HepG2 (cell line): ENCODE results near the gene POU5F1. TPM values are rescaled to one million over a fixed set of nuclear protein-coding genes. Genes with fewer than 3 reads are reported as not detected.
"Not testable (repeated sequence)": the region's sequence is repeated elsewhere in the genome, so short reads cannot be mapped to it uniquely, and the experiment has no call there.

ENCODE experiments used
- AHR ChIP-seq: IDR thresholded peaks from 2 replicates; pipeline ENCODE4 v1.6.1; 2018; ENCODE audit warnings: missing genetic modification reagents, missing compliant biosample characterization
- CHD4 ChIP-seq: fragments of 200-600 bp; sonication (generic); IDR thresholded peaks from 2 replicates; pipeline ENCODE4 v1.7.0; 2017; ENCODE audit warnings: mild to moderate bottlenecking, low read length, borderline replicate concordance
- EHMT2 ChIP-seq: fragments of 200-600 bp; sonication (generic); IDR thresholded peaks from 2 replicates; pipeline ENCODE4 v1.7.0; 2017; ENCODE audit warnings: antibody characterized with exemption, low read depth, low read length, borderline replicate concordance
- ERF ChIP-seq: IDR thresholded peaks from 2 replicates; pipeline ENCODE4 v1.6.1; 2018; ENCODE audit warnings: missing biosample characterization, missing genetic modification reagents
- FOXA3 ChIP-seq: IDR thresholded peaks from 2 replicates; pipeline ENCODE4 v1.6.1; 2016; ENCODE audit warnings: missing genetic modification reagents, missing compliant biosample characterization
- GFI1 ChIP-seq: sonication (generic); formaldehyde crosslinking; IDR thresholded peaks from 2 replicates; pipeline ENCODE4 v1.5.0; 2020; ENCODE audit warnings: missing genetic modification reagents, mild to moderate bottlenecking, borderline replicate concordance
- HBP1 ChIP-seq: IDR thresholded peaks from 2 replicates; pipeline ENCODE4 v1.6.1; 2016; ENCODE audit warnings: low read depth, control low read depth
- HDAC2 ChIP-seq: sonication (generic); formaldehyde crosslinking; IDR thresholded peaks from 2 replicates; pipeline ENCODE4 v1.4.0; 2020; ENCODE audit warnings: missing genetic modification reagents
- IRF2 ChIP-seq: IDR thresholded peaks from 2 replicates; pipeline ENCODE4 v1.6.1; 2018; ENCODE audit warnings: missing genetic modification reagents, missing compliant biosample characterization
- KDM1A ChIP-seq: IDR thresholded peaks from 2 replicates; pipeline ENCODE4 v1.6.1; 2016; ENCODE audit warnings: missing compliant biosample characterization
- MEIS1 ChIP-seq: sonication (generic); formaldehyde crosslinking; IDR thresholded peaks from 2 replicates; pipeline ENCODE4 v1.9.0; 2021; ENCODE audit warnings: mild to moderate bottlenecking, missing genetic modification reagents, moderate library complexity, borderline replicate concordance
- MIER2 ChIP-seq: IDR thresholded peaks from 2 replicates; pipeline ENCODE4 v1.6.1; 2016; ENCODE audit warnings: missing biosample characterization, missing genetic modification reagents
- NONO ChIP-seq, 2 experiments: fragments of 450-650 bp in 1 of 2; sonication (generic) in 1 of 2; formaldehyde crosslinking in 1 of 2; IDR thresholded peaks in 1 of 2; conservative IDR thresholded peaks in 1 of 2; 2 replicates each; pipeline versions ENCODE4 v1.6.1 to v1.8.0; 2017 to 2022; ENCODE audit warnings: mild to moderate bottlenecking in 1 of 2, missing genetic modification reagents in 1 of 2, moderate library complexity in 1 of 2
- TEAD3 ChIP-seq: optimal IDR thresholded peaks from 2 replicates; pipeline ENCODE3; 2016; ENCODE audit warnings: borderline replicate concordance
- THAP11 ChIP-seq: IDR thresholded peaks from 2 replicates; pipeline ENCODE4 v1.6.1; 2016; ENCODE audit warnings: missing biosample characterization, missing genetic modification reagents
- ZMYM3 ChIP-seq: sonication (generic); formaldehyde crosslinking; IDR thresholded peaks from 2 replicates; pipeline ENCODE4 v1.5.1; 2020; ENCODE audit warnings: mild to moderate bottlenecking, missing genetic modification reagents
- ZNF354B ChIP-seq: sonication (generic); formaldehyde crosslinking; IDR thresholded peaks from 2 replicates; pipeline ENCODE4 v1.8.0; 2022; ENCODE audit warnings: mild to moderate bottlenecking, missing genetic modification reagents
- ZNF501 ChIP-seq: sonication (generic); formaldehyde crosslinking; IDR thresholded peaks from 2 replicates; pipeline ENCODE4 v1.5.1; 2020; ENCODE audit warnings: mild to moderate bottlenecking, moderate library complexity, missing genetic modification reagents
- ZNF543 ChIP-seq: sonication (generic); formaldehyde crosslinking; IDR thresholded peaks from 2 replicates; pipeline ENCODE4 v1.4.0; 2020; ENCODE audit warnings: mild to moderate bottlenecking, missing genetic modification reagents
- ZNF552 ChIP-seq: sonication (generic); formaldehyde crosslinking; IDR thresholded peaks from 2 replicates; pipeline ENCODE4 v1.9.0; 2022; ENCODE audit warnings: missing genetic modification reagents, mild to moderate bottlenecking, borderline replicate concordance
- ZNF580 ChIP-seq: IDR thresholded peaks from 2 replicates; pipeline ENCODE4 v1.6.1; 2016; ENCODE audit warnings: low read depth, borderline replicate concordance
- ZNF710 ChIP-seq: sonication (generic); formaldehyde crosslinking; IDR thresholded peaks from 2 replicates; pipeline ENCODE4 v1.5.0; 2020; ENCODE audit warnings: mild to moderate bottlenecking, missing genetic modification reagents, borderline replicate concordance
- ZNF784 ChIP-seq: sonication (generic); formaldehyde crosslinking; IDR thresholded peaks from 2 replicates; pipeline ENCODE4 v1.5.1; 2020; ENCODE audit warnings: missing genetic modification reagents, mild to moderate bottlenecking, borderline replicate concordance
- ZNF788 ChIP-seq: sonication (generic); formaldehyde crosslinking; IDR thresholded peaks from 2 replicates; pipeline ENCODE4 v1.5.0; 2020; ENCODE audit warnings: mild to moderate bottlenecking, missing genetic modification reagents, borderline replicate concordance
- ZSCAN21 ChIP-seq: sonication (generic); formaldehyde crosslinking; IDR thresholded peaks from 2 replicates; pipeline ENCODE4 v1.8.0; 2022; ENCODE audit warnings: mild to moderate bottlenecking, missing genetic modification reagents, moderate library complexity, borderline replicate concordance
- polyA plus RNA-seq, 8 experiments: library from polyadenylated mRNA; depleted of rRNA in 3 of 8; stranded (reverse) in 7 of 8; unstranded in 1 of 8; fragments of >200 nt; fragmentation: Illumina TruSeq in 4 of 8; extraction: Trizol in 4 of 8; gene quantifications; 2 replicates each; pipeline versions ENCODE4 v1.2.1 to v1.2.3, GENCODE V29; 2011 to 2016; ENCODE audit warnings: low read depth in 4 of 8, missing spikeins in 1 of 8, mixed read lengths in 1 of 8; ENCODE audit not compliant: insufficient read depth in 1 of 8
- total RNA-seq, 5 experiments: library from RNA; depleted of rRNA; stranded (reverse); fragments of >200 nt; fragmentation: Illumina TruSeq; extraction: Trizol; gene quantifications; 2 replicates each; pipeline ENCODE4 v1.2.3, GENCODE V29; 2016; ENCODE audit warnings: low read depth in 1 of 5

POU5F1 gene
- total and polyA plus RNA-seq, 2 of the 13 experiments (the other 11 are each of a cell fraction or from before 2014, with no cell fraction given) = 2.5 to 7.2 TPM

- TF ChIP-seq NONO (IDR thresholded peaks at IDR 0.05) = not testable (repeated sequence)
- TF ChIP-seq NONO (CRISPR knock-in tag; conservative IDR thresholded peaks at IDR 0.05) (0 out of 2 replicates have a peak, but pooled peaks have one; percentile 28), THAP11 (CRISPR knock-in tag) (peak; percentile 39; the same call in 1 of the 2 replicates), MIER2 (peak; percentile 43; the same call in 1 of the 2 replicates), ZNF552 (CRISPR knock-in tag) (peak; percentile 42; the same call in 1 of the 2 replicates), MEIS1 (peak; percentile 29; the same call in 1 of the 2 replicates), ZNF710 (CRISPR knock-in tag) (peak; percentile 68; the same call in 1 of the 2 replicates), ZNF501 (CRISPR knock-in tag) (peak; percentile 68), EHMT2 (peak; percentile 46; the same call in 1 of the 2 replicates), CHD4 (peak; percentile 94), GFI1 (peak; percentile 76), IRF2 (CRISPR knock-in tag) (0 out of 2 replicates have a peak, but pooled peaks have one; percentile 35), AHR (CRISPR knock-in tag) (peak; percentile 59; the same call in 1 of the 2 replicates), ZNF580 (CRISPR knock-in tag) (peak; percentile 79; the same call in 1 of the 2 replicates), KDM1A (CRISPR knock-in tag) (peak; percentile 92), ZNF788 (CRISPR knock-in tag) (peak; percentile 40; the same call in 1 of the 2 replicates), HBP1 (CRISPR knock-in tag) (peak; percentile 38; the same call in 1 of the 2 replicates), HDAC2 (CRISPR knock-in tag) (peak; percentile 49; the same call in 1 of the 2 replicates), TEAD3 (CRISPR knock-in tag) (peak; percentile 67), ZMYM3 (CRISPR knock-in tag) (peak; percentile 92), FOXA3 (CRISPR knock-in tag) (peak; percentile 22; the same call in 1 of the 2 replicates), ERF (CRISPR knock-in tag) (0 out of 2 replicates have a peak, but pooled peaks have one; percentile 45), ZSCAN21 (CRISPR knock-in tag) (0 out of 2 replicates have a peak, but pooled peaks have one; percentile 15), ZNF784 (0 out of 2 replicates have a peak, but pooled peaks have one; percentile 38), ZNF543 (CRISPR knock-in tag) (0 out of 2 replicates have a peak, but pooled peaks have one; percentile 45), ZNF354B (CRISPR knock-in tag) (0 out of 2 replicates have a peak, but pooled peaks have one; percentile 36)
Observed at GRCh38 chr6:31192431-31193105, 22.1 kb upstream of the POU5F1 start (continued).
